GM19455 (cell line): ENCODE results near the gene TMEM115.
A peak's percentile ranks its signal among the peaks of the same experiment; 100 is the strongest.

ENCODE experiments used
- ATAC-seq: cut with Tn5 transposase; IDR thresholded peaks from one replicate; pipeline ENCODE4 v1.9.1; 2021; ENCODE audit not compliant: unreplicated experiment

TMEM115 gene

DNA sequence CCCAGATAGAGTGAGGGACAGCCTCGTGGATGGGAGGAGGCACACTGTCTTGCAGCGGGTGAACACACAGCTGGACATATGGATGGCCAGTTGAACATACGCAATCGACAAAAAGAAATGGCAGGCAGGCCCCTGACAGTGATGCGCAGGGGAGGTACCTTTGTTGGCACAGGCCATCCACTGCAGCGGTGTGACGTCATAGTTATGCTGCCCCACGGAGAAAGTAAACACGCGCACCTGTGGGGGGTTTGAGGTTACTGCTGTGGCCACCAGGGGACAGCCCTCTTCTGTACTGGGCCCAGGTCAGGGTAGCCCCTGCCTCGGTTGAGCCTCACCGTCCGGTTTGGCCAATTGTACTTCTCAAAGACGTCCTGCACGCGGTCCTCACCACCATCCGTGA, 19.4 kb upstream of the TMEM115 start:
- ATAC-seq = no peak

DNA sequence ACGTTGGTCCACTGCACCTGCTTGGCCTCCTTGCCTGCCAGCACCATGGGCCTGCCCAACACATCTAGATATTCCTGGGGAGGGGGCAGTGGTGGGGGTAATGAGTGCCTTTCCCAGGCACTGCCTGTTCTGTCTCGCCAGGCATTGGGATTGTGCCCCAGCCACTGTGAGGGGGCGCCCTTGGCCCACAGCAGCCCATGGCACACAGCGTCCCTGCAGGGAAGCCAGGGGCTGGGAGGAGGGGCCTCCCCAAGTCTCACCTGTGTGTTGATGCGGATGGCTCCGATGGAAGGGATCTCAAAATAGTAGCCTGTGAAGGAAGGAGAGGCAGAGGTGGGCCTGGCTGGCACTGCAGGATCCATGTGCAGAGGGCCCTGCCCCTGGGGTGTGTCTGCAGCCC, 18.7 kb upstream of the TMEM115 start:
- no peak for ATAC-seq

DNA sequence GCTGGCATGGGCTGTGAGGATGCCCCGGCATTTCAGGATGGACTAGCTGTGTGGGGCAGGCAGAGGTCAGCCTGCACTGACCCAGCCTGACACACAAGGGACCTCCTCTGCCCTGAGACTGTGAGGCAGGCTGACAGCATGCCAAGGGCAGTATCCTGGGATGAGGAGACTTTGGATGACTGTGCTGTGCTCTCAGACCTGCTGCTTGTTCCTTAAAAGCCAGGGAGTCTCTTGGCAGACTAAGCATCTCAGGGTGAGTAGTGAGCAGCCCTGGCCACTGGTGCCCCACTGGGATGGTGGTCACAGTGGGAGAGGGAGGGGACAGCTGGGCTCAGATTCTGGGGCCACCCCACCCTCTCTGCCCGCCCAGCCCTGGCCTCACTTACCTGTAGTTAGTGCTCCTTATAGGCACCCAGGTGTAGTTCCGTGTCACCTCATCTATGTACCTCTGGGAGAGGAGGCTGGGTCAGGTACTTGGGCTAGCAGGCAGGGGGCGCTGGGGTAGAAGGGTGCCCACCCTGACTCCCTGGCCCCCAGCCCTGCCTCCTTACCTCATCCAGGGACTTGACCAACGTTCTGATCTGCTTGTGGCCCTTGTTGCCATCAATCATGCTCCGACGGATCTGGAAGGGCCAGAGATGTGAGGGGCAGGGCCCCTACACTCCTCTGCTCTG, 16.1 kb upstream of the TMEM115 start:
- no peak for ATAC-seq

DNA sequence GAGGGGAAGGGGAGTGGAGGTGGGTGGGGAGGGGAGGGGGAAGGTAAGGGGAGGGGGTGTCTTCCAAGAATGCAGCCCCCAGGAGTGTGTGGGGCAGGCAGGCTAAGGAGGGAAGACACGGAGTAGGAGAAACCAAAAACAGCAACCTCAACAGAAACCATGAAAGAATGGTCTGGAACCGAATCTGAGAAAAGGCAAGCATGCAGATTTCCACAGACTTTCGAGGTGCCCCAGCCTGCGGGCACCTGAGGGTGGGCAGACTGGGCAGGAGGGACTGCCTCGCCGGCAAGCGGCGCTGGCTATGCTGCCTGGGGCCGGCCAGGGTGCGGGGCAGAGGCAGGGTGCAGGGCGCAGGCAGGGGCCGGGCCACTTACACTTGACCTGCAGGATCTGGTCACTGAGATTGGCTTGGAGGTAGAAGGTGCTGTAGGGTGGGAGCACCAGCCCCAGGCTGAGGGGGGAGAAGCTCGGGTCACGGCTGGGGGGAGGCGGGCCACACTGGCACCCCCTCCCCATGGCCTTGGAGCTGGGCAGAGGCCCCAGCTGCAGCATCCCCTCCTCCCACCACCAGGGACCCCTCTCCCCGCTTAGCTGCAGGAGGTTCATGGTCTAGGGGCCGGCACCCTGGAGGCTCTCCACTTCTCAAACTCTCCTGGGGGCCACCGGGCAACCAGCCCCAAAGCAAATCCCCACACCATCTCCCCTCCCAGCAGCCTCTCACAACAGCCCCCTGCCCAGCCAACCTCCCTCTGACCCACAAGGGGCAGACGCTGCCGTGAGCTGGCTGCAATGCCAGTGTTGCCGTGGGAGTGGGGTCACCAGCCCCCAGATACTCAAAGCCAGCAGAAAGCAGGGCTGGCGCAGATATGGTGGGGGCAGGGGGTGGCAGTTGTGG, 15.3 kb upstream of the TMEM115 start:
- ATAC-seq = no peak

DNA sequence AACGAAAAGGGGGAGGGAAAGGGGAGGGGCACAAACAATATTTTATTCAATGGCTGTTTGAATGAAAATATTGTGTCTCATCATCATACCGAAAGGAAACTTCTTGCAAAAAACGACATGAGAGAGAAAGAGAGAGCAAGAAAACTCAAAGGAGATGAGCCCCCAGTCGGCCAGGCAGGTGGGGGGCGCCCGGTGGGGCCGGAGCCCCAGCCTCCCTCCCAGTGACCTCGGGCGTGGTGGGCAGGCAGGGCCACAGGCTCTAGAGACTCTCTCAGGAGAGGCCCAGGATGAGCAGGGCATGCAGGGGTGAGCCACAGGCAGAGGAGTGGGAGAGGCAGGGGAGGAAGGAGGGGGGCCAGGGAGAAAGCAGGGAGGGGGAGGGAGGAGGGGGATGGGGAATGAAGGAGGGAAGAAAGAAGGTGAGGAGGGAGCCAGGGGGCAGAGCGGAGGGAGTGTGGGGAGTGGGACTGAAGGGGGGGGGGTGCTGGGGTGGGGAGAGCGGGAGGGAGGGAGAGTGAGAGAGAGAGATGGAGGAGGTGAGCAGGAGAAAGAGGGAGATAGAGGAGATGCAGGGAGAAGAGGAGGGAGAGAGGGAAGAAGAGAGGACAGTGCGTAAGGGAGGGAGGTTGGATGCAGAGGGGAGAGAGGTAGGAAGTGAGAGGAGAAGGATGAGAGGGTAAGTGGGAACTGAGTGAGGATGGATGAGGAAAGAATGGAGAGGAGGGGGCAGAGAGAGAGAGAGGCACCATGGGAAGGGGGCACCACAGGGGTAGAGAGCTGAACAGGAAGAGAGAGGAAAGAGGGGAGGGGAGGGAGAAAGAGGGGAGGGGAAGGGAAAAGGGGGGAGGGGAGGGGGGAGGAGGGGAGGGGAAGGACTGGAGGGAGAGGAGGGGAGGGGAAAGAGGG, 14.1 kb upstream of the TMEM115 start:
- ATAC-seq = no peak

DNA sequence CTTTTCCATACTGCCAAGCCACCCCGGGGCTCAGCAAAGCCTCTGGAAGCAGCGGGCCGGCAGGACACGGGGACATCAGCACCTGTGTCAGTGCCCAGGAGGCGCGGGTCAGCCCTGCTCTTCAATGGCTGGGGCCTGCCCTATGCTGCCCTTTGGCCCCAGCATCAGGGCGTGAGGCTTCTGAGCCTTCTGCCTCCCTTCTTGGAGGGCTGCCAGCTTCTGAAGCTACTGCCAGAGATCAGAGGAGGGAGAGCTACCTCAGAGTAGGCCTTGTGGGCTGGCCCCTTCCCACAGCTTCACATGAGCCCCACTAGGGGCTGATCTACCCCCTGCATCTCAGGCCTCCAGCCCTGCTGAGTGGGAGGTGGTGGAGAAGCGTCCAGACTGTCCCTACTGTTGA, 13.0 kb upstream of the TMEM115 start:
- no peak for ATAC-seq

DNA sequence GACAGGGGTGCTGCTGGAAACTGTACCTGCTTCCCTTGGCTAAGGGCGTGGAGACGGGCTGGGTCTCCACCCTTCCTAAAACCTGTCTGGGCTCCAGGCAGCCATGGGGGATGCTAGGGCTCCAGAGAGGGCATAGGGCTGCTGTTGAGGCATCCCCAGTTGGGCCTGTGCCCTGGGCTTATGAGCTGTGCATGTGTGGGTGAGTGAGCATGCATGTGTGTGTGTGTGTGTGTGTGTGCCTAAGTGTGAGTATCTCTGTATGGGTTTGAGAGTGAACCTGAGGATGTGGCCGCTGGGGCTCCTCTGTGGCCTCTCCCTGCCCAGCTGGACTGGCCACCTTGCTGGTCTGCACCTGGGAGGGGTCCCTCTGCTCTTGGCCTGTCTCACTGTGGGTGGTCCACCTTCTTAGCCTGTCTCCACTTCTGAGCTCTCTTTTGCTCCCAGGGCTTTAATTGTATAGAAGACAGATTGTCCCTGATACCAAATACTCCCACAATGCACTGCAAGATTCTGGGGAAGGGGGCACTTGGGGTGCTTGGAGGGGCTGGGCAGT, 11.9 kb upstream of the TMEM115 start:
- ATAC-seq = no peak

DNA sequence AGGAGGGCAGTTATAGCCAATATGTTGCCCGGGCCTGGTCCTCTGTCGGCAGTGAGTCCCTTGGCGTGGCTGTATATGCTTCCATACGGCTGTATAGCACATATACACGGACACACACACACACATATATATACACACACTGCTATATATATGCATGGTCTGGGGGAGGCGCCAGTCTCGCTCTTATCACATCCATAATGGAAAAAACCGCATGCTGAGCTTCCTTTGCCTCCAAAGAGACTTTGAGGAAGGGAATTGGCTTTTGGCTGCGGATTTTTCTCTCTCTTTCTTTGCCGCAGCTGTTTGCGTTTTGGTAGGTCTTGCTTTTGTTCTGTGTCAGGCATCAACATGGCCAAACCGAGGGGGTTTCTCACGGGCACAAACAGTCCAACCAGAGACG, 11.3 kb upstream of the TMEM115 start:
- ATAC-seq = no peak

DNA sequence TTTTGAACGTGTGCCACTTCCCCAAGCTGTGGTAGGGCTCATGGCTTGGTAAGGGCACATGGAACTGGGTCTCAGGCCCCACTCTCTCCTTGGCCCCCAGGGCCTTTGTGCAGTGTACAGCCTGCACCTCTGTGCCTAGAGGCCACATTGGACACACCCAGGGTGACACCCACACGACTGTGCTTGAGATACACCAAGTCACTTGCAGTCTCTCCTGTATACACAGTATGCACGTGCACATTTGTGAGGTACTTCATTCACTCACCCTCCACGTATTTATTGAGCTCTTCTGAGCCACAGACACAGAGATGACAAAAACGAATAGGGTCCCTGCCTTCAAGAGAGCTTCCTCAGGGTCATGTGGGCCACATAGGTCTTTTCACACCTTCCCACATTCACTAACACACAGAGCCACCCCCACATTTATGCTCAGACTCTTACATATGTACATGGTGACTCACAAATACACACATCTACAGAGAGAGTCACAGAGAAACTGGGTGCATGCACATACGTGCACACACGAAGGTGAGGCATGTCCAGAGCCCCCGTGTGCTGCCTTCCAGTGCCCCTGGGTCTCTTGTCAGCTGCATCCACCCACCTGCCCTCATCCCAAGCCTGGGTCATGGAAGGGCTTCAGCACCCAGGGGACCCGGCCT, 9.8 kb upstream of the TMEM115 start:
- ATAC-seq = no peak

DNA sequence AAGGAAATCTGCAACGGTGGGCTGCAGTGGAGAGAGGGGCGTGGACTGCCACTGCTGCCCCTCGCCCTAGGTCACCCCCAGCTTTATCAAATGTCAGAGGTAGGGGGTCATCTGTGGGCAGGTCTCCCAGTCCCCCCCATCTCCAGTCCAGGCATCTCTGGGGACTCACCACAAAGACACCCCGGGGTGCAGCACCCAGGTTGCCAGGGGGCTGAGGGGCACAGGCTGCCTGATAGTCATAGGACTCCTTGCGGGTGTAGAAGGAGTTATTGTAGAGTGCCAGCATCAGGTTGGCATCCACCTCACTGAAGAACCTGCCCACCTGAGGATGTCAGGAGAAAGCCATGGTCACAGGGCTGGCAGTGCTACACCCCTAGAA, 6.5 kb upstream of the TMEM115 start:
- no peak for ATAC-seq

DNA sequence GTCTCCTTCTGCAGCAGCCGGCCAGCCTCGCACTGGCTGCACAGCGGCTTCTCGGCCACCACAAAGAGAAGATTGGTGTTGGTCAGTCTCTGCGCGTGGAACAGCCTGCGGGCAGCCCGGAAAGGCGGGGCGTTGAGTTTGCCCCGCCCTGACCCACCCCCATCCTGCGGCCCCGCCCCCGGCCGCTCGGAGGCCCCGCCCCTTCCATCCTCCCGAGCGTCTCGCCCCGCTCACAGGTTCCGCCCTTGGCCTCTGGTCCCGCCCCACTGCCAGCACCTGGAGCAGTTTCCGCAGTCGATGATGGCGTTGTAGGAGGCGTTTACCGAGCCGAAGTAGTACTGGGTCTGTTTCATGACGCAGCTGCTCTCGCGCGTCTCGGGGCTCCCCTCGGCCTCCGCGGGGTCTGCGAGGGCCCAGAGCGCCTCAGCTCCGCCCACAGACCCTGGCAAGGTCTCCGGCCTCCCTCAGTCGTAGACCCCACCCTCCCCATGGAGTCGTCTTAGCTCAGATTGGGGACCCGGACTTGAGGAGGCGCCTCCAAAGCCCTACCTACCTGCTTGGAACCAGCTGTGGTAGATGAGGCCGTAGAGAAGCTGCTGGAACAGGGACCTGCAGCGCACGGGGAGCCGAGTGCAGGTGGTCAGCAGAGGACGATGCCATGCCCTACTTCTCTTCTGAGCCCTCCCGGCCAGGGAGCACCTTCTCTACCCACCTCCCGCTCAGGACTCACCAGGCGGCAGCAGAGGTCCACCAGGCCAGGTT, 5.9 kb upstream of the TMEM115 start:
- peak; percentile 81 for ATAC-seq

DNA sequence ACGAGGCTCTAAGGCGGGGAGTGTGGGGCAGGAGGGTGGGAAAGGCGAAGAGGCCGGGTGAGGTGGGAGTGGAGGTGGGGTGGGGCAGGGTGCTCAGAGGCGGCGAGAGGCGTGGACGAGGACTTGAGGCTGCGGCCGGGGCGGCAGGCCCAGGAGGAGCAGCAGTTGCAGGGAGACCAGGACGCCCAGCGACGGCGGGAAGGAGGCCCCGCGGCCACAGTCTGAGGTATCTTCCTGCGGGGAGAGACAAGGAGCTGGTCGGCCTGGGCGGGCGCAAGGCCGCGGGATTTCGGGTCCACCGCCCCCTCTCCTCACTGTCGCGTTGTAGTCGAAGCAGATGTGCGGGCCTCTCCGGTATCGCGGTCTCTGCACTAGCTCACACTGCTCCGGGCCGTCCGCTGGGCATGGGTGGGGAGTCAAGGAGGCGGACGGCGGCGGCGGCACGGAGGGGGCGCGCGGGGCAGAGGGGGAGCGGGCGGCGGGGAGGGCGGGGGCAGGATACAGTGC, 5.3 kb upstream of the TMEM115 start:
- ATAC-seq = no peak

DNA sequence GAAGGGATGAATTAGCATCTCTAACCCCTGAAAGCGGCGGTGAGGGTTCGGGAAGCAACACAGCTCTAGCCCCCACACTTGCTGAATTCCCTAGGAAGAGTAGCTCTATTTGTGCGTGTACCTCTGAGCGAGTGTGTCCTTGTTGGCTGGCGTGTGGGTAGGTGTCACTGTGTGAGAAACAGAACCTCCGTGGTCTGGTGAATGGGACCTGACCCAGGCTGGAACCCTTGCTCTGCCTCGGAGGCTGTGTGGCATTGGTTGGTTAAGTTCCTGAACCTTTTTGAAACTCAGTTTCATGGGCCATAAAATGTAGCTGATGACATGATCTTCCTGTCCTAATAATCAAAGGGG, 414 bp upstream of the TMEM115 start:
- peak; percentile 14 for ATAC-seq

DNA sequence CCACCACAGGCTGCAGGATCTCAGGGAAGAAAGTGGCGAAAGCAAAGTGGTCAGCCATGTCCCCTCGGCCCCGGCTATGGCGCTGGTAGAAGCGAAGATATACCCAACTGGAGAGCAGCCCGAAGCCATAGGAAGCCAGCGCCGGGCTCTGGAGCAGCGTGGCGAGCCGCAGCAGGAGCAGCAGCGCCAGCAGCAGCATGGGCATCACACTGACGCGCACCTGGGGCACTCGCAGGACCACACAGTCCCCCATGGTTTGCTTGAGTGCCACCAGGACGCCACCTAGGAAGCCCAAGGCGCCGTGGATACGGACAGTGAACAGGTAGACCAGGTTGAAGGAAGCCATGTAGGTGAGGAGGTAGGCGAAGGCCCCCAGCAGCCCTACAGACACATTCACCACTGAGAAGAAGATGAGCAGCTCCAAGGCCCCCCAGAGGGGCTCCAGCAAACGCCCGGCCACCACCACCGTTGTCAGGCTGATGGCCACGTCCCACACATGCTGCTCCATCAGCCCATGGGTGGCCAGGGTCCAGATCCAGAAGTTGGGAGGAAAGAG, 888 bp downstream of the TMEM115 start:
- no peak for ATAC-seq

DNA sequence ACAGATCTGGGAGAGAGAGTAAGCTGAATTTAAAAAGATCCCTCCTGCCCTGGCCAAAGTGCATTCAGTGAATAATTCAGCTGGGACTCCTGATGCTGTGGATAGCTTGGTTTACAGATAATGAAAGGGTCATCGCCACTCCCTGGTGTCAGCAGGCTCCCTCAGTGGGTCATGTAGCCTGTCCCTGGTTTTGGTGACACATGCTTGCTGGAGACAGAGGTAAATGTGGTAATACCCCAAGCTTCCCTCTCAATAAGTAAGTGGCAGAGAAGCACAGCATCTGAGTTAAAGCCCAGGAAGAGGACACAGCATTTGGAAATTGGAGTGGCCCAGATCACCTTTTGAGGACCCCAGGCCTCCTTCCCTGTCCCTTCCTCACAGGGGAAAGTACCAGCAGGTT, 1.8 kb downstream of the TMEM115 start:
- no peak for ATAC-seq

DNA sequence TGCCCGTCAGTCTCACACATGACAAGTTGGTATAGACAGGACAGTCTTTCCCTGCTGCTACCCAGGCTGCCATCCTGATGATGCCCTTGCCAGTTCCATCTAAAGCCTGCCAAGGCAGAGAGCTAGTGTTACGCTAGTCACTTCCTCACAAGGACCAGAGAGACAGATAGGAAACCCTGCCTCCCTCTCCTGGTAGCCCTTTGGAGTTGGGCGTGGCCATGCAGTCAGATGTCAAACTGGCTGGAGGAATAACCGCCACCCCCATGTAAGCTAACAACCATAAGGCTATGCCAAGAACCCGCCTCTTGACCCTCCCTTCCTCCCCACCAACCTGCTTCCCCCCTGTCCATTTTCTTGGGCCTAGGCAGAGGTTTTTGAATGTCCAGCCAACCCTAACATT, 2.8 kb downstream of the TMEM115 start:
- ATAC-seq = no peak

DNA sequence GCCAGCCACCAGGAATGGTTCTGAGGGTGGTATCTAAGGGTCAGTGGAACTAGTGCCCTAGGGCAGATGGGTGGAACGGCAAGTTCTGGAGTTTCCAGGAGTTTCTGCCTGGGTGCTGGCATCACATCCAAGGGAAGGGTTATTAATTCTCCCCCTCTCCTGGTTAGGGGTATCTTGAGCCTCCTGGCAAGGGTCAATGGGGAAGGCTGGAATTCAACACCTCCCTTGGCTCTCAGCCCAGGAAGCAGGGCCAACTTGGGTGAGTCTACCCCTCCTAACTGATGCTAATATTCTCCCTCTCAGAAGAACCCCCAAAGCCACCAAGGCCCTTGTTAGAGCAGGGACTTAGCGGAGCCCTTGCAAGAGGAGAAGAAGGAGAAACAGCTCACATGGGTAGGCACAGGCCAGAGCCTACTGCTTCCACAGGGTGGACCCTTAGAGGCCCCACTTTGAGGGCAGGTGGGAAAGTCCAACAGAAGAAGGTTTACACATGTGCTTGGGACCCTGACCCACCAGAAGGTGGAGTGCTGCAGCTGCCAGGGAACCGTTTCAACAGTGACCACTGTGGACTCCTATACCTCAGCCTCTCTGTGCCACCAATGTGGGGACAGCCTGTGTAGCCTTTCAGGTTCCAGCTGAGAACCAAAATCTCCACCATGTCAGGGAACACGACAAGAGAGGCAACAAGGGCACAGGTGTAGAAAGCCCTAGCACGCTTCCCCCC, 3.3 kb downstream of the TMEM115 start:
- ATAC-seq = no peak

DNA sequence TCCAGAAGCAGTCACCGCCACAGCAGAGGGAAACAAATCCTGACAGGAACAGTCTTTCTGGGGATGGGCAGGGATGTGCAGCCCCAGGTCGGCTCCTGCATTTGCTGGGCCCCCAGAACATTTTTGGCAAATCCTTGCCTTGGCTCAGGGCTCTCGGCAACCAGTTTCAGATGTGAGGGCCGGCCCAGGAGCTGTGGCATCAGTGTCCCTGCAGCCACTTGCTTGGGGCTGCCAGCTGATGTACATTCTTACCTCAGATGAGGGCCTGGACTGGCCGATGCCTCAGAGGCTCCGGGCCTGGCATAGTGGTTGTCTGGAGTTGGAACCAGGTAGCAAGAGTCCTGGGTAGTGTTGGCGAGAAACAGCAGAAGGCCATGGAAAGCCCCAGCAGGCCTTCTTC, 4.5 kb downstream of the TMEM115 start:
- no peak for ATAC-seq

DNA sequence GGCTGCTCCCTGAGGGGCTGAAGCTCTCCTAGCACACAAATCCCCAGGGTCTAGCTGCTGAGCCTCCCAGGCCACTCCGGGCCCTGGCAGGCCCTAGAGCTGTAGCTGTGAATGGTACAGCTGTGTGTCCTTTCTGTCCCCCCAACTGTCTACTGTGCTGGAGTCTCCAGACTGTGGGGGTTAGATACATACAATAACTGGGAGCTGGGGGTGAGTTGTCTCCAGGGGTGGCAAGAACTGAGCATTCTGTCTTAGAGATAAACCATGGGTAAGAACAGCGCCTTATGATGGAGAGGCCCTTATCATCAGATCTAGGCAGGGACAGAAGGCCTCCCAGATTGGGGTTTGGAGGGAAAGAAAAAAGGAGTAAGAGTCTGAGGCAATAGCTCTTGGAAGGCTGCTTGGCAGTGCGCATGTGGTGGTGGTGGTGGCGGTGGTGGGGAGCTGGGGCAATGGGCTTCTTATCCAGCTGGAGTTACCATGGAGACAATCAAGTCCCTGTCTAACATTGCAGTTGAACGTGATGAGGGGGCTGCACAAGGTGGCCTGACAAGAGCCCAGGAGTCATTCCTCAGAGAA, 5.0 kb downstream of the TMEM115 start:
- no peak for ATAC-seq
